Prostate gland (tissue), 2 donors: ENCODE data around the gene SMARCAD1.

ENCODE experiments used
- POLR2A ChIP-seq: fragments of 450-650 bp; IDR thresholded peaks from one replicate; pipeline ENCODE4 v1.6.1; 2016; ENCODE audit warnings: antibody characterized with exemption, mild to moderate bottlenecking
- POLR2AphosphoS5 ChIP-seq: sonication (generic); formaldehyde crosslinking; IDR thresholded peaks from one replicate; pipeline ENCODE4 v1.6.1; 2017; ENCODE audit warnings: antibody characterized with exemption
- TF ChIP-seq, protein P1 (sequence below), 4 experiments: fragments of 200-600 bp in 2 of 4; fragments of 450-650 bp in 2 of 4; sonication (generic) in 2 of 4; IDR thresholded peaks; 1 replicate in 3 of 4; 2 replicates in 1 of 4; pipeline ENCODE4 v1.5.1; 2016 to 2019; ENCODE audit warnings: antibody characterized with exemption in 4 of 4, mild to moderate bottlenecking in 2 of 4, moderate library complexity in 2 of 4

GRCh38 chr4:94238160-94238559 is 30.5 kb downstream of the SMARCAD1 start:
- TF ChIP-seq, protein P1, sequence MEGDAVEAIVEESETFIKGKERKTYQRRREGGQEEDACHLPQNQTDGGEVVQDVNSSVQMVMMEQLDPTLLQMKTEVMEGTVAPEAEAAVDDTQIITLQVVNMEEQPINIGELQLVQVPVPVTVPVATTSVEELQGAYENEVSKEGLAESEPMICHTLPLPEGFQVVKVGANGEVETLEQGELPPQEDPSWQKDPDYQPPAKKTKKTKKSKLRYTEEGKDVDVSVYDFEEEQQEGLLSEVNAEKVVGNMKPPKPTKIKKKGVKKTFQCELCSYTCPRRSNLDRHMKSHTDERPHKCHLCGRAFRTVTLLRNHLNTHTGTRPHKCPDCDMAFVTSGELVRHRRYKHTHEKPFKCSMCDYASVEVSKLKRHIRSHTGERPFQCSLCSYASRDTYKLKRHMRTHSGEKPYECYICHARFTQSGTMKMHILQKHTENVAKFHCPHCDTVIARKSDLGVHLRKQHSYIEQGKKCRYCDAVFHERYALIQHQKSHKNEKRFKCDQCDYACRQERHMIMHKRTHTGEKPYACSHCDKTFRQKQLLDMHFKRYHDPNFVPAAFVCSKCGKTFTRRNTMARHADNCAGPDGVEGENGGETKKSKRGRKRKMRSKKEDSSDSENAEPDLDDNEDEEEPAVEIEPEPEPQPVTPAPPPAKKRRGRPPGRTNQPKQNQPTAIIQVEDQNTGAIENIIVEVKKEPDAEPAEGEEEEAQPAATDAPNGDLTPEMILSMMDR (IDR thresholded peaks at IDR 0.05), result no peak
- TF ChIP-seq POLR2A (no peak), POLR2AphosphoS5 (no peak)
